Gastrocnemius medialis (tissue), 4 donors: ENCODE measurements around the gene UGT2B15.

Experiments used
- CTCF ChIP-seq, 5 experiments: fragments of 450-650 bp in 3 of 5; fragments of 200-600 bp in 2 of 5; sonication (generic) in 2 of 5; IDR thresholded peaks in 4 of 5; conservative IDR thresholded peaks in 1 of 5; 1 replicate in 4 of 5; 2 replicates in 1 of 5; pipeline ENCODE4 v1.5.1; 2016 to 2019; ENCODE audit warnings: antibody characterized with exemption in 5 of 5, mild to moderate bottlenecking in 3 of 5, moderate library complexity in 3 of 5
- POLR2A ChIP-seq, 2 donors: fragments of 450-650 bp; IDR thresholded peaks; one replicate each; pipeline ENCODE4 v1.6.1; 2017; ENCODE audit warnings: antibody characterized with exemption in 2 of 2, mild to moderate bottlenecking in 2 of 2, moderate library complexity in 2 of 2

- TF ChIP-seq CTCF (IDR thresholded peaks at IDR 0.05 in 4 of 5, conservative IDR thresholded peaks at IDR 0.05 in 1 of 5), result no peak
- TF ChIP-seq POLR2A (IDR thresholded peaks at IDR 0.05), result no peak
Observed at GRCh38 chr4:68613752-68614151, 56.7 kb downstream of the UGT2B15 start.
